Lower lobe of right lung (tissue), 2 donors: ENCODE results near the gene CDKAL1. TPM values are rescaled to one million over a fixed set of nuclear protein-coding genes. Genes with fewer than 3 reads are reported as not detected.
"Not testable (repeated sequence)": the region's sequence is repeated elsewhere in the genome, so short reads cannot be mapped to it uniquely, and the experiment has no call there.

Experiments
- ATAC-seq, 2 donors: fragments of 200-7000 bp; cut with Tn5 transposase; one replicate each; pipeline ENCODE4 v1.9.1; 2020 to 2022; ENCODE audit warnings: mild to moderate bottlenecking in 2 of 2, moderate library complexity in 2 of 2
- DNase-seq: peaks from one replicate; pipeline ENCODE4 v3.0.0-alpha.2; 2020
- H3K27ac ChIP-seq: fragments of 200-600 bp; one replicate; pipeline ENCODE4 v1.8.0; 2022
- H3K27me3 ChIP-seq: fragments of 200-600 bp; one replicate; pipeline ENCODE4 v1.8.0; 2022; ENCODE audit warnings: low read depth
- H3K36me3 ChIP-seq: fragments of 200-600 bp; one replicate; pipeline ENCODE4 v1.8.0; 2022; ENCODE audit warnings: mild to moderate bottlenecking
- H3K4me1 ChIP-seq: fragments of 200-600 bp; one replicate; pipeline ENCODE4 v1.8.0; 2022
- H3K4me3 ChIP-seq: fragments of 200-600 bp; one replicate; pipeline ENCODE4 v1.8.0; 2022; ENCODE audit warnings: mild to moderate bottlenecking
- H3K9me3 ChIP-seq: fragments of 200-600 bp; one replicate; pipeline ENCODE4 v1.8.0; 2022
- CTCF ChIP-seq: fragments of 200-600 bp; IDR thresholded peaks from one replicate; pipeline ENCODE4 v1.8.0; 2022; ENCODE audit warnings: antibody characterized with exemption, mild to moderate bottlenecking
- intact Hi-C: fragments of 100-400 bp; cut with DNase I; formaldehyde crosslinking; loops from one replicate; pipeline ENCODE4 v1.11.0; 2022
- total RNA-seq: library from RNA; stranded (reverse); fragmentation: NEBNext Ultra II Directional; extraction: Animal tissue kit (Norgen Biotek cat#: 25700); gene quantifications from one replicate; pipeline ENCODE4 v1.2.1, GENCODE V29; 2021
- donor health status: DM: no; HTN: yes; CAD: no; lungs with severe emphysema.

Gene CDKAL1
- total RNA-seq, 1 donor from 2014 or later: 16.0 TPM

- H3K4me3 ChIP-seq: no peak overlapping the region
- H3K27me3 ChIP-seq: no peaks in the 10 kb centered on the region
- no peak overlapping the region for H3K27ac ChIP-seq
- DNase-seq: no peak
- no peak for TF ChIP-seq CTCF
- no peaks in the 10 kb centered on the region for H3K36me3 ChIP-seq
- no peak for ATAC-seq
- H3K9me3 ChIP-seq: no peaks in the 10 kb centered on the region
- H3K4me1 ChIP-seq: peaks cover 6% of the 10 kb centered on the region
- intact Hi-C loops: no loop called here
Observed at GRCh38 chr6:21193790-21194475, 659.7 kb downstream of the CDKAL1 start.

- ATAC-seq, H3K27me3 ChIP-seq, H3K27ac ChIP-seq, H3K36me3 ChIP-seq, DNase-seq, H3K4me3 ChIP-seq, H3K9me3 ChIP-seq, intact Hi-C loops, H3K4me1 ChIP-seq: not testable (repeated sequence)
Observed at GRCh38 chr6:21195301-21195700, 661.0 kb downstream of the CDKAL1 start.

GRCh38 chr6:21198032-21198640 is 663.9 kb downstream of the CDKAL1 start:
- Histone ChIP-seq H3K9me3 (no peaks in the 10 kb centered on the region), H3K27ac (no peak overlapping the region), H3K27me3 (no peaks in the 10 kb centered on the region), H3K4me3 (no peak overlapping the region), H3K4me1 (peaks cover 7% of the 10 kb centered on the region), H3K36me3 (no peaks in the 10 kb centered on the region)
- intact Hi-C loops: no loop called here
- no peak for DNase-seq
- no peak for TF ChIP-seq CTCF
- no peak for ATAC-seq

GRCh38 chr6:21199262-21199661 is 665.0 kb downstream of the CDKAL1 start:
- Histone ChIP-seq H3K9me3 (no peaks in the 10 kb centered on the region), H3K4me1 (peaks cover 7% of the 10 kb centered on the region), H3K4me3 (no peak overlapping the region), H3K27ac (no peak overlapping the region), H3K27me3 (no peaks in the 10 kb centered on the region), H3K36me3 (no peaks in the 10 kb centered on the region)
- no peak for DNase-seq
- no peak for TF ChIP-seq CTCF
- intact Hi-C loops: no loop called here
- ATAC-seq: no peak

GRCh38 chr6:21200134-21200870 is 666.0 kb downstream of the CDKAL1 start:
- Histone ChIP-seq H3K27ac (no peak overlapping the region), H3K4me1 (peaks cover 7% of the 10 kb centered on the region), H3K27me3 (no peaks in the 10 kb centered on the region), H3K36me3 (no peaks in the 10 kb centered on the region), H3K9me3 (no peaks in the 10 kb centered on the region), H3K4me3 (no peak overlapping the region)
- DNase-seq (no peak), ATAC-seq (no peak)
- TF ChIP-seq CTCF: no peak
- intact Hi-C loops: no loop called here

GRCh38 chr6:21201187-21201586 is 666.9 kb downstream of the CDKAL1 start:
- Histone ChIP-seq H3K36me3 (no peaks in the 10 kb centered on the region), H3K27me3 (no peaks in the 10 kb centered on the region), H3K9me3 (no peaks in the 10 kb centered on the region), H3K4me1 (peaks cover 7% of the 10 kb centered on the region), H3K27ac (no peak overlapping the region), H3K4me3 (no peak overlapping the region)
- DNase-seq (no peak), ATAC-seq (no peak)
- intact Hi-C loops: no loop called here
- no peak for TF ChIP-seq CTCF
